GM06990 (cell line): ENCODE results near the gene NFRKB.

ENCODE experiments used
- DNase-seq: peaks from one replicate; pipeline ENCODE4 v3.0.0-alpha.2; 2011; ENCODE audit not compliant: insufficient read length; ENCODE audit errors: extremely low read depth
- H3K27me3 ChIP-seq: replicated peaks from 2 replicates; pipeline ENCODE4 v1.6.0; 2011; ENCODE audit warnings: low read length; ENCODE audit not compliant: control insufficient read depth, insufficient read depth
- H3K36me3 ChIP-seq: 2 replicates; pipeline ENCODE4 v1.5.1; 2011; ENCODE audit warnings: low read length; ENCODE audit not compliant: control insufficient read depth, insufficient read depth
- H3K4me3 ChIP-seq: replicated peaks from 2 replicates; pipeline ENCODE4 v1.5.1; 2011; ENCODE audit warnings: low read depth, mild to moderate bottlenecking, control low read depth, low read length
- CTCF ChIP-seq: IDR thresholded peaks from 2 replicates; pipeline ENCODE4 v1.5.1; 2011; ENCODE audit warnings: low read length, control low read depth, mild to moderate bottlenecking, inconsistent platforms; ENCODE audit not compliant: insufficient read depth, poor library complexity, severe bottlenecking

NFRKB gene

GRCh38 chr11:129861702-129862522, 33.5 kb downstream of the NFRKB start:
- Histone ChIP-seq H3K4me3 (no peak overlapping the region), H3K36me3 (peaks cover 20% of the 10 kb centered on the region), H3K27me3 (no peaks in the 10 kb centered on the region)
- no peak for DNase-seq
- no peak for TF ChIP-seq CTCF

GRCh38 chr11:129856036-129856435, 39.3 kb downstream of the NFRKB start:
- H3K27me3 ChIP-seq = no peaks in the 10 kb centered on the region
- no peak for TF ChIP-seq CTCF
- H3K4me3 ChIP-seq = no peak overlapping the region
- H3K36me3 ChIP-seq = 0 out of 2 replicates have a peak, but pooled peaks cover 2% of the 10 kb centered on the region
- DNase-seq = no peak

GRCh38 chr11:129855086-129855485, 40.3 kb downstream of the NFRKB start:
- no peak for TF ChIP-seq CTCF
- no peak for DNase-seq

GRCh38 chr11:129854232-129854805, 41.1 kb downstream of the NFRKB start:
- DNase-seq = no peak
- no peaks in the 10 kb centered on the region for H3K27me3 ChIP-seq
- TF ChIP-seq CTCF = no peak
- 0 out of 2 replicates have a peak, but pooled peaks cover 2% of the 10 kb centered on the region for H3K36me3 ChIP-seq
- no peak overlapping the region for H3K4me3 ChIP-seq

More at GRCh38 chr11:129855086-129855485, 40.3 kb downstream of the NFRKB start:
- H3K4me3 ChIP-seq = no peak overlapping the region
- no peaks in the 10 kb centered on the region for H3K27me3 ChIP-seq
- H3K36me3 ChIP-seq = 0 out of 2 replicates have a peak, but pooled peaks cover 2% of the 10 kb centered on the region

GRCh38 chr11:129853518-129854231, 41.7 kb downstream of the NFRKB start:
- TF ChIP-seq CTCF = no peak
- DNase-seq = no peak
- H3K4me3 ChIP-seq = no peak overlapping the region

More at GRCh38 chr11:129853518-129854231, 41.7 kb downstream of the NFRKB start:
- 0 out of 2 replicates have a peak, but pooled peaks cover 2% of the 10 kb centered on the region for H3K36me3 ChIP-seq
- no peaks in the 10 kb centered on the region for H3K27me3 ChIP-seq
